AG04449 (cell line): ENCODE results near the gene ZNF573.

Source experiments
- CTCF ChIA-PET: fragments of 350-600 bp; formaldehyde crosslinking; extraction: SDS; loops from one replicate; lab custom pipeline; 2021; ENCODE audit warnings: antibody characterized with exemption; lab: Yijun Ruan, JAX
- POLR2A ChIA-PET: fragments of 400-600, 350-600 bp; formaldehyde crosslinking; extraction: SDS; loops from one replicate; lab custom pipeline; 2020; ENCODE audit warnings: antibody characterized with exemption, inconsistent platforms; lab: Yijun Ruan, JAX
- DNase-seq: peaks from one replicate; pipeline ENCODE4 v3.0.0-alpha.2; 2010; ENCODE audit warnings: low read depth, low spot score
- H3K4me3 ChIP-seq: 2 replicates; pipeline ENCODE4 v1.5.1; 2011; ENCODE audit warnings: low read depth, mild to moderate bottlenecking, control low read depth, low read length
- CTCF ChIP-seq: IDR thresholded peaks from one replicate; pipeline ENCODE4 v1.5.1; 2011; ENCODE audit warnings: mild to moderate bottlenecking, moderate library complexity, low read length, control low read depth, inconsistent platforms; ENCODE audit not compliant: insufficient read depth; ENCODE audit errors: missing control alignments

The ZNF573 gene

GRCh38 chr19:37719927-37720265, 59.5 kb downstream of the ZNF573 start:
- no peak for TF ChIP-seq CTCF
- CTCF ChIA-PET, result interaction anchor here (1.0 to 1.3 kb wide), 5 partner anchors 10 to 44 kb away, joined by 3 to 5 read pairs (median 3); no protein-coding TSS in a partner anchor
- DNase-seq, result no peak
- POLR2A ChIA-PET, result interaction anchor here (1.1 kb wide), 1 partner anchor 60 kb away, joined by 3 read pairs; the partner anchor contains the start of gene ZNF573
- peak overlapping the region; percentile 89 for H3K4me3 ChIP-seq

DNA sequence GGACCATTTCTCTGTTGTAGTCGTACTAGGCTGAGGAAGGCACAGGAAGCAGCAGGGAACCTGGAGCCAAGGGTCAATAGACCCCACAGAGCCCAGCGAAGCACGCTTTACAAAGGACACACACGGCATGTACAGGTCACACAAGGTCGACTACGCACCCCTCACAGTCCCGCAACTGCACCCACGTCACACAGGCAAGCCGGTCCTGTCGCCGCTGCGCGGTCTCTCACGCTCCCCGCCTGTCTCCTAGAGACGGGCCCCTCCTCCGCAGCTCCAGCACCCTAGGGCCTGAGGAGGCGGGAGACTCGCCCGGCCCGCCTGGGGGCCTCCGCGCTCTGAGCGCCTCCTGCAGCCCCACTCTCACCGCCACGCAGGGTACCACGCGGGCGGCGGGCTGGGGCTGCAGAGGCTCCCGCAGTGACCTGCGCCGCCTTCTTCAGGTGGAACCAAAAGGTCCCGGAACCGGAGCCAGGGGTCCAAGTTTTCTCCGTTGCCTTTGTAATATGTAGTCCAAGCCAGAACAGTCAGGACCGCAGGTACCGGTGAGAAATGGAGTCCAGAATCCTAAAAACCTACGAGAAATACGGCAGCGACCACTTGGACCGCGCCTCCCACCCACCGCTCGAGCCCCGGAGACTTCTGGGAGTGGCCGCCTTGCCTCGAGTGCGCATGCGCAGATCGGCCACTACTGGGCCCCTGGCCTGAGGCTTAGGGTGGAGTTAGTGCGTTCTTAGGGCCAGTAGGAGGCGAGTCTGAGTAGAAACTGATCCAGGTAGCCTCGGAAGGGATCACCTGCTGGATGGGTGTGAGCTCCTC, 60.1 kb downstream of the ZNF573 start, which contains the start of gene ZNF607:
Gene ZNF607, minus strand, starts transcription at position 651 of the 816 bp plus-strand sequence. CDS start 8,143 bp downstream, outside the sequence.
- CTCF ChIA-PET, result interaction anchor here (1.0 to 1.3 kb wide), 5 partner anchors 10 to 44 kb away, joined by 3 to 5 read pairs (median 3); no protein-coding TSS in a partner anchor
- no peak for DNase-seq
- peak; percentile 61 for TF ChIP-seq CTCF
- POLR2A ChIA-PET, result interaction anchor here (1.1 kb wide), 1 partner anchor 60 kb away, joined by 3 read pairs; the partner anchor contains the start of gene ZNF573
- H3K4me3 ChIP-seq, result peak within 1 kb of the TSS; percentile 89

DNA sequence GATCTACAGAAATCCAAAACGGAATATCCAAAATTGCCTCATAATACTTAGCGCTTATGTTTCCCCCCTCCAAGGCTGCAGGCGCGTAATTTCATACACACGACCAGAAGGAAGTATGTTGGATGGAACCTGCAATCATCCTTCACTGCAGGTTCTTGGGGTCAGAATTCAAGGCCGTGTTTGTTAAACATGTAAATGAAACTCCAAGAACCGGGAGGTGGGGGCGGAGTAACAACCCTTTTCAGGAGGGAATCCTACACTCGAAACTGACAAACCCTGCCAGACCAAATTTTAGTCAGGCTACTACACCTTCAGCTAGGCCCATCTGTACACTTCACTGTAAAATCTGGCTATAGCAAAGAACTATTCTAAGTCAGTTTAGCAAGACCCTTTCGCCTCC, 61.1 kb downstream of the ZNF573 start:
- DNase-seq, result no peak
- TF ChIP-seq CTCF, result no peak
- ChIA-PET CTCF (no interaction called here), POLR2A (no interaction called here)
- H3K4me3 ChIP-seq, result peak overlapping the region; percentile 89

GRCh38 chr19:37716140-37716539, 63.2 kb downstream of the ZNF573 start:
- POLR2A ChIA-PET, result no interaction called here
- CTCF ChIA-PET, result interaction anchor here (1.5 kb wide), 1 partner anchor 15 kb away, joined by 3 read pairs; no protein-coding TSS in a partner anchor
- no peak overlapping the region for H3K4me3 ChIP-seq
- DNase-seq, result no peak
- TF ChIP-seq CTCF, result no peak

GRCh38 chr19:37706052-37706605, 73.3 kb downstream of the ZNF573 start:
- CTCF ChIA-PET, result no interaction called here
- TF ChIP-seq CTCF, result no peak
- H3K4me3 ChIP-seq, result no peak overlapping the region
- POLR2A ChIA-PET, result interaction anchor here (1.1 kb wide), 1 partner anchor 74 kb away, joined by 5 read pairs; the partner anchor contains the start of gene ZNF573
- no peak for DNase-seq

DNA sequence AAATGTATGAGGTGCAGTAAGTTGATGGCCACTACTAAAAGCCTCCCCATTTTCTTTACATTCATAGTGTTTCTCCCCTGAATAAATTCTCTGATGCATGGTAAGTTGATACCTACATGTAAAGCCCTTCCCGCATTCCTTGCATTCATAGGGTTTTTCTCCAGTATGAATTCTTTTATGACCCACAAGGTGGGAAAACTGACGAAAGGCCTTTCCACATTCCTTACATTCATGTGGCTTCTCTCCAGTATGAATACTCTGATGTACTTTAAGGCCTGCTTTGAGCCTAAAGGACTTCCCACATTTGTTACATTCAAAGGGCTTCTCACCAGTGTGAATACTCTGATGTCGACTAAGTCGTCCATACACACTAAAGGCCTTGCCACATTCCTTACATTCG, 80.3 kb downstream of the ZNF573 start:
- CTCF ChIA-PET, result no interaction called here
- TF ChIP-seq CTCF, result no peak
- no peak for DNase-seq
- no peak overlapping the region for H3K4me3 ChIP-seq
- POLR2A ChIA-PET, result no interaction called here
